Measurements from ENCODE around the gene PIGR.

GRCh38 chr1:206922524-206922923 is 23.7 kb downstream of the PIGR start:
- TF ChIP-seq POLR2A (IDR thresholded peaks at IDR 0.05; ENCODE audit: low read depth, low read length) = no peak
- no peak for TF ChIP-seq TAF1 (IDR thresholded peaks at IDR 0.05; ENCODE audit: borderline replicate concordance, low read depth, low read length)
- no peak for TF ChIP-seq POLR2AphosphoS5 (IDR thresholded peaks at IDR 0.05; ENCODE audit: low read depth, low read length)
